ENCODE data around the gene MAST4.
A peak's percentile ranks its signal among the peaks of the same experiment; 100 is the strongest.

MAST4 gene

DNA sequence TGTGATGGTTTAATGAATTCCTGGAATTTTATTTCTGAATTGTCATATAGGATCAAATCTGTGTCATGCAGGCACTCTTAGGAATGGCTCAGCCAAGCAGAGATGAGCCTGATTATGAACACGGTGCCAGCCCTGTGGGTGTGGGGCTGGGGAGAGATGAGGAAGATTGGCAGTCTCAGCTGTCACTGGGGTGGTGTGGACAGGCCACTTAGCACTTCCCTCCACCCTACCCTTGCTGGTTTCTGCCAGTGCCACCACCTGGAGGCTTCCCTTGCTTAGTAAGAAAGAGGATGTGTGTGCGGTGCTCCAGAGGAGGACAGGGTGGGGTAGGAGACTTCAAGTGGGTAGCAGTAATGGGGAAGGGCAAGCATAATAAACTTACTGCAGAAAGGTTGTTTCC lies 373.8 kb downstream of the MAST4 start:
- no peak for DNase-seq

DNA sequence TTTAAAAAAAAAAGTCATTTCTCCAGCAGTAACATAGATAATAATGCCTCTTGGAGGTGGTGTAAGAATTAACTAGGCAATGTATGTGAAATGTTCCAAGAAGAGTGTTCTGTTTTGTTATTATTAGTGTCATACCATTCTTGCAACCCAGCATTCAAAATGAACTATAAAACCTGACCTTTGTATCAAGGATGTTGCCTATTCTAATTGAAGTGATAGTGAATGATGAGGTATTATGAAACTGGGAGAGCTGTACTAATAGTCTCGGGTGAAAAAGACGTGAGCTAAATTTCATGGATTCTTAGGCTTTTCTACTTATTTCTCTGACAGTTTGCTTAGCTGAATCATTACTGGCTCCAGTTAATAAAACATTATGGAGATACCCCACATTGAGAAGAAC lies 375.8 kb downstream of the MAST4 start:
- no peak for DNase-seq

DNA sequence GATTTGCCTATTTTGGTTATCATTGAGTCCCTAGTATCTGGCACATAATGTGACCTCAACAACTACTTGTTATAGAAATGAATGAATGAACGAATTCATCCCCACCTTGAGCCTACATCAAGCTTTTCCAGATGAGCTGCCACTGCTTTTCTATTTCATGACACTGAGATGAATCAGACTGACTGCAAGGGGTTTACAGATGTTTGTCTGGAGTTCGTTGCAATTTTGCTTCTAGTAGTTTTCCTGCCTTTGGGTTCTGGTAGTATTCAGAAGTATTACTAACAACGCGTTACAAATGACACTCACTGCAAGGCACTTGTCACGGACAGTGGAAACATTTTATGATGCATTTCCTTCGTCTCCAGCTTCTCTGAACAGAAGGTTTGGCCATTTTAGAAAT lies 378.1 kb downstream of the MAST4 start:
- no peak for DNase-seq

DNA sequence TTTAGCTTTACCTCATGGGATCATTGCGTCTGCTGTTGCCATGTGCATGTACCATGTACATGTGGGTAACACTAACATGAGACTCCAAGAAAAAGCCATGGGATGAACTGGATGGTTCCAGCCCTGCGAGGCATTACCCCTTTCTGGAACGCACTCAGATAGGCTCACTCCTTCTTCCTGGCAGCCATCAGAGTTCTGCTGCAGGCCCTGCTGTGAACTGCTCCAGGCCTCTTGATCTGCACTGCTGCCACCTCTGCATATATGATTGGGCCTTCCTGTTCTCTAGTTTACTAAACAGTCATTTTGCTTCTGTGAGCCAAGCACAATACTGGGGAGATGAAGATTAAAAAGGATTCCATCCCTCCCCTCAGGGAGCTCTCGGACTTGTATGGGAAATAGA lies 379.9 kb downstream of the MAST4 start:
- no peak for DNase-seq

DNA sequence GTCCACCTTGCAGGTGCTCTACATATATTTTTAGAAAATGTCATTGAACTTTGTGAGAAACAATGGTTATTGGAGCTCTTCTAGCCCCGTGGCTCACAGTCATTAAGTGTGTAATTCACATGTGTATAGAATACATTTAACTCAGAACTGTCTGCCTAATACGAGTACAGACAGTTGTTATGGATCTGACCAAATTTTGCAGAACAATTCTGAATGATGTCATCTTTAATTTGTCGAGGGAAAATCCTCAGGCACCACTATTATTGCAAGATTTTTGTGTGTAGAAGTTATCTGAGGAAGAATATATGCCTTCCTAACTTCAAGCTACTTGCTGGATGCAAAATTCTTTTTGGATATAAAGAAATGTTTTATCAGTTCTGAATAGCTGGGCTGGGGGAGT lies 383.5 kb downstream of the MAST4 start:
- DNase-seq: no peak

DNA sequence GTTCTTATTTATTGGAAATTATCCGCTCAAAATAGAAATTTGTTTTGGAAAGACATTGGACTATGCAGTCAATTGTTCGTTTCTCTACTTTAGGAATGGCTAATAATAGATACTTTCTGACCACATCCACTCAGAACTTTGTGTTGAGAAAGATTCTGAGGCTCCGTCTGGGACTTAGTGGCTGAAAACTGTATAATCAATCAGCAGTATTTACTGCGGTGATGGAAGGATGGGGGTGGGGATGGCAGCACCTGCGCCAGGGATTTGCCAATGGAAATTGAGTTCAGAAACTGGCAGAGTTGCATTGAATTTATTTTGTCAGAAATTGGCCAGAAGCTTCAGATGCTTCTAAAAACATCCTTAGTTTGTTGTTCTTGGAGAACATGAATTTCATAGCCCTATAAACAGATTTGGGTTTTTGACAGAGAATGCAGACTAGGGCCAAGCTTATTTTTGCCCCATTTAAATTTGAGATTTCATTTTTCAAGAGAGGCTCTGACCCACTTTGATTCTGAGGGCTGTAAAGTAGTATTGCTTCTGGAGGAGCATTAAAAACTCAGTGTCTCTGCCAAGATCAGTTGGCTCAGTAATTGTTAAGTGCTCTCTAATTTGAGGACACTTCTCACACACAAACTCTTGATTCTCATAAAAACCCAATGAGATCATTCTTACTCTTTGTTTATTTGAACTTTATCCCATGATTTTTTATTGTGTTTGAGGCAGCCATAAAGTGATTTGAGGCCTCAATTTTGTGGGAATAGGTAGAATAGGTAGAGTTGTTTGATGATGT lies 385.3 kb downstream of the MAST4 start:
- DNase-seq: no peak

DNA sequence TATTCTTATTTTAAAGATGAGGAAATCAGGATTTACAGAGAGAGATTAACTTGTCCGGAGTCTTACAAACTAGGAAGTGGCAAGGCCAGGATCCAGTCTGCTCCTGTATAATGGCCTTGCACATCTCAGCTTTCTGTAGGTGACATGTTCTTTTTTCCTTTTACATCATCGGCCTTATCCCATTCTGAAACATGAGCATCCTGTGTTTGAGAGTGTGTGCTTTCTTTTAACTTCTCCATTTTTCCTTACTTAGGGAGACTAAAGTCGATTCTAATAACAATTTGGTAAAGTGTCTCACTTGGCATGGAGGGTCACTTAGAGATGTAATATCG lies 385.8 kb downstream of the MAST4 start:
- DNase-seq: no peak

DNA sequence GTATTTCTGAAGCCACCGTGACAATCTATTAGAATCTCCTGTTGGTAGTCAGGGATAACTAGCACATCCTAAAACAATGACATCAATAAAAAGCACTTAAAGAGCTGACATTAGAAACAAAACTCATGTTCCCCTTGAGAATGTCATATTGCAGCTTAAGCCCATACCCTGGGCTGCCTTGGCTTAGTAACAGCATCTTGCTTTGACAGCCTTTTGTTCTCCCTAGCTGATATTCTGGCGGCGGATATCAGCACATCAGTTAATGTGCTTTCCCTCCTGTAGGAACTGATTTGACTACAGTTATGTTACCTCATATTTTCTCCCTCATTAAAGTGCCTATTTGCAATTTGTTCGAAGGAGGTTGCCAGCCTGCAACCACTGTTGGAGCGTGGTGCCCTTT lies 386.3 kb downstream of the MAST4 start:
- DNase-seq: no peak

DNA sequence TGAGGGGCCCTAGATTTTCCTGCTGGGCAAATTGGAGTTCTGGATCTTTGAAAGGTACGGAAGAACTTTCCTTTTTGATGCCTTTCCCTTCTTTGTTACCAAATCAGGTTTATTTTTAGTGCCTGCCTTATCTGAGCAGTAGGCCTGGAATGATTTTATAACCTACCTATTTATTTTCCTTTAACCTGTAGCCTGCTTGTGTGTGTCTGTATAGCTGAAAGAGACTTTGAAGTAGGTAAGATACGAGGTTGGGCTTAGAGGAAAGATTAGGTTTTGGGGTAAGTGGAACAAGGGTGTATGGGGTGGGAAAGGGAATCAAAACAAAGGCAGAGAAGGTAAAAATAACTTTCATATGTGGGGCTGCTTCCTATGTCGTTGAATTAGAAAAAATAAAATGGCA lies 389.2 kb downstream of the MAST4 start:
- no peak for DNase-seq

DNA sequence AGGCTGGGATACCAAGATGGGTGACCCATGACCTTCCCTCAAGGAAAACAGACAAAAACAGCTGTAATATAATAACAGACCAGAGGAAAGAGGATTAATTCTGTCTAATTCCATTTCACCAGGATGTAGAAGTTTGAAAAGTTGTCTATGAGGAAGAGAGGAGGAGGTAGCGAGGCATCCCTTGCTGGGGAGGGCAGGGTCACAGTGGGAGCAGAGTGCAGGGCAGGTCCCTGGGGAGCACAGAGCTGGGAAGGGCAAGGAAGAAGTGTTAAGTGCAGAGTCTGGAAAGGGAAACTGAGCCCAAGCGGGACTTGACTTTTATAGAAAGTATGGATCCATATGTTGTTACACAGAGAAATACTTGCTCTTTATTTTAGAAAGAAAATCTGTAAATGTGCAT lies 389.8 kb downstream of the MAST4 start:
- no peak for DNase-seq

DNA sequence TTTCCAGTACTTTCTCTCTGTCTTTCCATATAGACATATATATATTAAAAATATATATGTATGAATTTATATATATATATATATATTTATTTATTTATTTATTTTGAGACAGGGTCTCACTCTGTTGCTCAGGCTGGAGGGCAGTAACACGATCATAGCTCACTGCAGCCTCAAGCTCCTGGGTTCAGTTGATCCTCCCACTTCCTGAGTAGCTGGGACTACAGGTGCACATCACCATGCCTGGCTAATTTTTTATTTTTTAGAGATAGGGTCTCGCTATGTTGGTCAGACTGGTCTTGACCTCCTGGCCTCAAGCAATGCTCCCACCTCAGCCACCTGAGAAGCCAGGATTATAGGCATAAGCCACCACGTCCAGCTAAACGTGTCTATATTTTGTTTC lies 390.3 kb downstream of the MAST4 start:
- no peak for DNase-seq

DNA sequence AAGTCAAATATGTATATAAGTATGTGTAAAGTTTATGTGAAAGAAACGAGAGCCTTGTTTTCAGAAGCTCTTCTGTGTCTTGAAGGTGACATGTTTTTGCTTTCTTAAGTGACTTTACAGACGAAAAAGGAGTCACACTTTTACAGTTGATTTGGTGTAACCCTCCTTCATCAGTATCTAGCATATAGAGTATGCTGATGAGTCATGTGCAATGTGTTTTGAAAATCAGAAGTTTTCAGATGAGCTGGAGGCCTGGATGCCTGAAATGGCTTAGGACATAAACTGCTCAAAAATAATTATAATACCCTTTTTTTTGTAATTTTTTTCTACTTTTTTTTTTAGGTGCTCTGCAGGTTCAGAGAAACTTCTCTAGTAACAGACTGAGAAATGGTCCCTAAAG lies 390.9 kb downstream of the MAST4 start:
- DNase-seq: no peak

DNA sequence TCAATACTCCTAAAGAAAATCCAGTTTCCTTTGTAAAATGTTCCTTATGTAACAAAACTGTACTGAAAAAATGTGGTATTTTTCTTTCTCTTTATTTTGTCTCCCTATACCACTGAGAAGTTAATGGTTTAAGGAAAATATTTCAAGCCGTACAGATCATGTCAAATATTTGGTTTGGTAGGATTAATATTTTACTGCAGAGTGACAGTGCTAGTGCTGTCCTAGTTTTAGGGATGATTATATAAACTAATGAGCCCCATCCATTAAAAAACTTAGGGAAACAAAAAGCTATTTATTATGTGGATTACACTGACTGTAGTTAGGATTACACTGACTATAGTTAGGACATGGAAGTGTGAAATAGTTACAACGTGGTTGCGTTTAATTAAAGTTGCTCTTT lies 391.3 kb downstream of the MAST4 start:
- no peak for DNase-seq

DNA sequence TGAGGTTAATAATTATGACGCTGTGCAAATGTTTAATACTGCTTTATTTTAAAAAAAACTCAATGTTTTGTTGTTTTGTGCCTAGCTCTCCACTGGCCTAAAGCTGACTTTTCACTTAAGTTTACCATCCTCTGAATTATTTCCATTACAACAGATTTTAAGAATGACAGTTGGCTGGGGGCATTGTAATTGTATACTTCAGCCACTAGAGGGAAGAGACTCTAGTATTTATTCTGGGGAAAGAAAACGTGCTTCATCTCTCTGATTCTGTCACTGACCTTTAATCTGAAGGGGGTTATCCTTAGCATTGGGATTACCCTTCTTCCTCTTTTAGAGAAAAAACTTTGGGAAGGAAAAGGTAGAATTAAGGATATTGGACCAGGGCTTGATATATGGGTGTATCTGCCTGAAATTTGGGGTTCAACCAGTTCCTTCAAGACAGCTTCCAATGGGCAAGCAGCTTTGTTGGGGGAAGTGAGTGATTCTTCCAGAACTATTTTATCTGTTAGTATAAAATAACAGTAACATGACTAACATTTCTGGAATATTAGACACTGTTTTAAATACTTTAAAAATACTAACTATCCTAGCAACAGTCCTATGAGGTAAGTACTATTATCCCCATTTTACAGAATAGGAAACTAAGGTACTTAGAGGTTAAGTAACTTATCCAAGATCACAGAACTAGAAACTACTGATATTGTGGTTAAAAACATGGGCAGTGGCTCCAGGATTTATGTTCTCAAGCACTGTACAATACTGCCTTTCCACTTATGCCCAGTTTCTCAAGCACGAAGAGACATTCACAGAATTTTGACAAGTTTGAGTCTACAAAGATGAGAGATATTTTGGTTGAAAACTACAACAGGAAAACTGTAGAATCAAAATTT lies 392.0 kb downstream of the MAST4 start:
- peak; percentile 77 to 88 for DNase-seq

DNA sequence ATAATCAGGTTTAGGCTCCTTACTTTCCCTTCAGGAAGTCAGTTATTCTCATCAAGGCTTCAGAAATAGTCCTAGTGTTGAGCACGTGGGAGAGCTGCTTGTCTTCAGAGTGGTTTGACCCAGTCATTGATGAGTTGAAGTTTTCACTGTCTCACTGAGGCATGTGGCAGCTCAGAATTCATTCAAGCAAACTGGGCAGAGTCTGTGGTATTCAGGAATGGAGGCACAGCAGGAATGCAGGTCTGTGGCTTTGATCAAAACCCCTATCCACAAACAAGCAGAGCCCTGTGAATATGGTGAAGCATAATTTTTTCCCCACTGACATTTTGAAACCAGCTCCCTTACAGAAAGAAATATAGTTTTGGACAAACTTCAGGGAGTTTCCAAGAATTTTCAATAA lies 393.1 kb downstream of the MAST4 start:
- DNase-seq: no peak

DNA sequence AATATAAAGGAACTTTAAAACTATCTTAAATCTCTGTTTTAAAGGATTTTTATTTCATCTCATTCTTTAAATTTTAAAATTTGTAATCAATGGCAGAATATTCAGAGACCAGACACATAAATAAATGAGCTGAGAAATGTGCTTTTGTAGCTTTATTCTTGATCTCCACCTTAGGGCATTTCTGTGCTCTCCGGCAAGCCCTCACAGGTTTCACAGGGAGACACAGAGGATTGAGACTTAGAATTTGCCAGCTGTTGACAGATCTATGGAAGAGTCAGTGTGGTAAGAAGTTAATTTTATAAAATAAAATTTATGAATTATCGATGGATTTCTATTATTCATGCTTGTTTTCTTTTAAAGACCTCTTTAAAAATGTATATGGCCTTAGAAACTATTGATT lies 393.6 kb downstream of the MAST4 start:
- DNase-seq: no peak

DNA sequence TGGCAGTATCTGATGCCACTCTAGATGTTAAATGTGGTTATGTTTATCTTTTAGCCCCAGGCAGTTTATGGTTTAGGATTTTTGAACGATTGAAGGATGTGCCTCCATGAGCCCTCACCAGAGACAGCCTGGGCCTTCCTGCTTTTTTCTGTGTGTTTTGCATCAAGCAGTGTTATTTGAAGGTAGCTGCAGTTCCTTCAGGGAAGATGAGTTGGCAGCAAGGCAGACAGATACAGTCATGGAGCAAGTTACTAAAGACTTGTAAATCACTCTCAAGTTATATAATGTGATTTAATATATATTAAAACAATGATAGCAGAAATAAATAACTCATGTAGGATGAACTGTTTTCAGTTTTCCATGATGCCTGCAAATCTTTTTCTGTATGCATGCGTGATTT lies 395.6 kb downstream of the MAST4 start:
- DNase-seq: no peak

DNA sequence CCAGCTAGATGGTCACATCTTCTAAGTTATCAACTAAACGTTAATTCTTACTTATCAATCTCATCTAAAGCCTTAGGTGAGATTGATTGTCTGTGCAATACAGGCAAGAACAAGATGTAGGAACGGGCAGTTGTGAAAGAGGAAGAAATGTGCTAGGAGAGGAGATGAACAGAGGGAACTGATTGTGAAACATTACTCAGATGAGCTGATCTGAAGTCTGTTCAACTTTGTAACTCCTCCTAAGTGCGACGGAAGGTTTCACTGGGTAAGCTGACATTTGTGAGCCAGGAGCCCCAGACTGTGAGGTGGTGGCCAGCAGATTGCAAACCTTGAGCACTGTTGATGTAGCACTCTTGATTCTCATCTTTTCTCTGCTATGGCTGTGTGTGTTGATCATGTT lies 396.4 kb downstream of the MAST4 start:
- peak; percentile 68 to 74 for DNase-seq

DNA sequence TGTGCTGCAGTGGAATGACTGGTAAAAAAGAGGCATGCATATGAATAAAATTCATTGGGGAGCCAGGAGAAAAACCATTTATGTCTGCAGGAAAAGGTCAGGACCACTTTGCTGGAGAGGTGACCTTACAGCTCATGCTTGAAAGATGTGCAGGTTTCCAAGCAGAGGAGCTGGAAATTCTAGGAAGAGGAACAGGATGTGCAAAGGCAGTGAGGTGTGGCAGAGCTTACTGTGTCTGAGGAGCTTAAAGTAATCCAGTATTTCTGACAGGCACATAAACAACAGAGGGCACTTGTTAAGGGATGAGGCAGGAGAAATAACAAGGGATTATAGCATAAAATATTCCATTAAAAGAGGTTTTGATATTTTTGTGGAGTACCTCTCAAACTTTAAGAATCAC lies 397.3 kb downstream of the MAST4 start:
- DNase-seq: no peak

DNA sequence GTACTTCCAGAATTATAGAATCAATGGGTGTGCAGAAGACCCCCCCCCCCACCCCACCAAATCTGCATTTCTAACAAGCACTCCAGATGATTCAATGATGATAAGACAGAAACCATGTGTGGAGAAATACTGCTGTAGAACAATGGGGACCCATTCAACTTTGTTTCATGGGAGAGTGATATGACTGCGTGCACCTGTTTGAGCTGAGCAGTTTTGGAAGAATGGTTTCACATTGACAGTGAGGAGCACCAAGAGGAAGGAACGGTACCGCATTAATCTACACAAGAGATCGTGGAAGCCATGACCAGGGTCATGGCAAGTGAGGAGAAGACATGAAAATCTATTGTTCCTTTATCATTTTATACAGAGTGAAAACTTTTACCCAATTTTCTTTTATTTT lies 397.7 kb downstream of the MAST4 start:
- DNase-seq: no peak

DNA sequence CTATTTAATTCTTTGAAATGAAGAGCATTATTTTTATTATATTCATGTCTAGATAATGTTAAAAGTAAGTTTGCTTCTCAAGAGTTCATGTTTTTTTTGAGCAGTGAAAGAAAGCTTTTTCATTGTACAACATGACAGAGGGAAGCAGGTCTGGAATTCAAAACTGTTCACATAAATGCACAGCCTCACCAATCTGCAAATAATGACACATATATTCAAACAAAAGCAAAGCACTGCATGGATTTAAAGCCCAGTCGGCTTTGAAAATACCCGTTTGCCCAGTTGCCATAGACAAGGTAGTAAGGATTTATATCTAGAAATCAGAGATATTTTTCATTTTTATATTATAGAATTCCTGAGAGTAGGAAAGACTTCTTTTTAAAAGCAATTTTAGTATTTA lies 398.6 kb downstream of the MAST4 start:
- no peak for DNase-seq

DNA sequence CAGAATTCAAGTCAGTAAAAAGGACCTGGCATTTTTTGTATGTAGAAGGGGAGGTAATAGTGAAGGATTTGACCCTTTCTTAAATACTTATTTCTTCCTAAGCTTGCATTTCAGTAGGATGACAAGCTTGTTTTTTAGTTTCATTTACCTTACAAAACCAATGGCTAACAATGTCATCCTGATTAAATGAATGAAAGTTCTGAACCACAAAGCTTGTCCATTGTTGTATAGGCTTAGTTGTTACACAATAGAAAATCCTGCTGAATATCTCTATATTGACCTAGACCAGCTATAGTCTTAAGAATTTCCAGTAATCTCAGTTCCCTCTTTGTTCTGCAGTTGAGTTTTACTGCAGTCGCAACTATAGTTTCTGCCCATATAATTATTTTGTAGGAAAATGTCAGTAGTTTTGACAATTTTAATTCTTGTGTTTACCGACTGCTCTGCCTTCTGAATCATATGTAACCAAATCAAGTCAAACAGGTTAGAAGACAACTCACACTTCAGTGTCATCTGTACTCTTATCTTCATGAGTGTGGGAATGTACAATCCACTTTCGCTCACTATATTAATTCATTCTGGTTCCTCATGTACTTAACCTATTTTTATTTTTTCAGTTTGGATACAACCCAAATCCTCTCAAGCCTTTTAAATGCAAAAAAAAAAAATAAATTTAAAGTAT lies 404.7 kb downstream of the MAST4 start:
- no peak for DNase-seq

DNA sequence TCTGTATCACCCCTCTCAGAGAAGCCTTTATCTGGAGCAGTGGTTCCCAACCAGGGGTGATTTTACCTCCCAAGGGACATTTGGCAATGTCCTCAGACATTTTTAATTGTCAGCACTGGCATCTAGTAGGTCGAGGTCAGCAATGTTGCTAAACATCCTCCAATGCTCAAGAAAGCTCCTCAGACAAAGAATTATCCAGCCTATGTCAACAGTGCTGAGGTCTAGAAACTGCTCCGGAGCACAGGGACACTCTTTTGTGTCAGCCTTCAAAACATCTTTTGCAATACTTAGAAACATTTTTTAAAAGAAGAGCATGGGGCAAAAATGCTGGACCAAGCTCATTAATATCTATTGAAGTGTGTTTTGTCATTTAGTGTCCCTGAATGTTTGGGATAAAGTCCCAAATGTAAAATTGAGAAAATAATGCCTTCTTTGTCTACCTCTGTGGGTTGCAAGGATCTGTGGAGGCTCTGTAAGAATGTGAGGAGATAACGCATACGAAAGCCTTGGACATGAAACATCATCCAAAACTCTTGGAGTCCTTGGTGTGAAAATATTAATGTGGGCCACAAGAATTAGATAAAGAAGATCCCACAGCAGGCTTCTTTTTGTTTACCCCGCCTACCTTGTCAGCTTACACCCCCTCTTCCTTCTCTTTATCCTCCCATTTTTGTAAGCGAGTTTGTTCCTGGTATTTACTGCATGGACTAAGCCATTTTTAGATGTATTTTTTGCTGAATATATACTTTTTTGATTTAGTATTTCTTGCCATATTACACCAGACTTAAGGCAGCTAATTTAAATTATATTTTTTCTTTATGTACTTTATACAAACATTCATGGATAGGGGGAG lies 406.9 kb downstream of the MAST4 start:
- no peak for DNase-seq

All from Kasumi-1 (cell line).